HG03025 (cell line): ENCODE results near the gene CLPTM1.
"Not testable (repeated sequence)": the region's sequence is repeated elsewhere in the genome, so short reads cannot be mapped to it uniquely, and the experiment has no call there.

Experiments used
- ATAC-seq: cut with Tn5 transposase; IDR thresholded peaks from one replicate; pipeline ENCODE4 v1.9.1; 2021; ENCODE audit warnings: mild to moderate bottlenecking, moderate library complexity; ENCODE audit not compliant: unreplicated experiment, low FRiP score

Gene CLPTM1, protein sequence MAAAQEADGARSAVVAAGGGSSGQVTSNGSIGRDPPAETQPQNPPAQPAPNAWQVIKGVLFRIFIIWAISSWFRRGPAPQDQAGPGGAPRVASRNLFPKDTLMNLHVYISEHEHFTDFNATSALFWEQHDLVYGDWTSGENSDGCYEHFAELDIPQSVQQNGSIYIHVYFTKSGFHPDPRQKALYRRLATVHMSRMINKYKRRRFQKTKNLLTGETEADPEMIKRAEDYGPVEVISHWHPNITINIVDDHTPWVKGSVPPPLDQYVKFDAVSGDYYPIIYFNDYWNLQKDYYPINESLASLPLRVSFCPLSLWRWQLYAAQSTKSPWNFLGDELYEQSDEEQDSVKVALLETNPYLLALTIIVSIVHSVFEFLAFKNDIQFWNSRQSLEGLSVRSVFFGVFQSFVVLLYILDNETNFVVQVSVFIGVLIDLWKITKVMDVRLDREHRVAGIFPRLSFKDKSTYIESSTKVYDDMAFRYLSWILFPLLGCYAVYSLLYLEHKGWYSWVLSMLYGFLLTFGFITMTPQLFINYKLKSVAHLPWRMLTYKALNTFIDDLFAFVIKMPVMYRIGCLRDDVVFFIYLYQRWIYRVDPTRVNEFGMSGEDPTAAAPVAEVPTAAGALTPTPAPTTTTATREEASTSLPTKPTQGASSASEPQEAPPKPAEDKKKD

DNA sequence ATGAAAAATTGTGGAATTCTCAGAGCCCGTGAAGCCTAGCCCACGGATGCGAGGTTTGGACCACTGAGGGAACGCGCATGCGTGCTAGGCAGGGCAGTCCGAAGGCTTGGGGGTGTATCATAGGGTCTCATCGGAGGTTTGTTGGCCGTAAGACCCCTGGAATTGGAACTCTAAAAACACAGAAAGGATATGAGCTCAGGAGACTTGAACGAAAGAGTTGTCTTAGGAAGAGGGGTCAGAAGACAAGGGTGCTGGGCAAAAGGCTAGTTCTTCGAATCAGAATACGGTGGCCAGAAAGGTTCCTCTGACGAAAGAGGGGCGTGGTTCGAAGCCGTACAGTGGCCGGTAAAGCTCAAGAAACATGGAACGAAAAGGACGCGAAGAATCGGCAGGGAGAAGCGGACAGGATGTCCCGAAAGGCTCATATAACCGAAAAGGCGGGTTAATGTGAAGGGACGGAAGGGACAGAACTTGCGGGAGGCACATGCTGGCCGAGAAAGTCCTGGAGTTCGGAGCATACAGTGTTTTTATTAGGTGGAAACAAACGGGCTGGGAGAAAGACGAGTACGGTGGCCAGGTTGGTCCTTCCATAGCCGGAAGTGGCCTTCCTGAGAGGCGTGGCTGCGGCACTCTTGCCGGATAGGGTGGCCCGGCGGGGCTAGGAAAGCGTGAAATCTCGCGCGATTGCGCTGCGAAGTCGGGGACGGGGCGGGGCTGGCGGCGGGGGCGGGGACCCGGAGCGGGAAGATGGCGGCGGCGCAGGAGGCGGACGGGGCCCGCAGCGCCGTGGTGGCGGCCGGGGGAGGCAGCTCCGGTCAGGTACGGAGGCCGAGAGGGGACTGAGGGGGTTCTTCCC is at the start of gene CLPTM1:
Gene CLPTM1, plus strand, starts transcription at position 732 of the 856 bp plus-strand sequence. Its CDS starts 16 bp downstream, at position 748.
- ATAC-seq: peak; percentile 68

DNA sequence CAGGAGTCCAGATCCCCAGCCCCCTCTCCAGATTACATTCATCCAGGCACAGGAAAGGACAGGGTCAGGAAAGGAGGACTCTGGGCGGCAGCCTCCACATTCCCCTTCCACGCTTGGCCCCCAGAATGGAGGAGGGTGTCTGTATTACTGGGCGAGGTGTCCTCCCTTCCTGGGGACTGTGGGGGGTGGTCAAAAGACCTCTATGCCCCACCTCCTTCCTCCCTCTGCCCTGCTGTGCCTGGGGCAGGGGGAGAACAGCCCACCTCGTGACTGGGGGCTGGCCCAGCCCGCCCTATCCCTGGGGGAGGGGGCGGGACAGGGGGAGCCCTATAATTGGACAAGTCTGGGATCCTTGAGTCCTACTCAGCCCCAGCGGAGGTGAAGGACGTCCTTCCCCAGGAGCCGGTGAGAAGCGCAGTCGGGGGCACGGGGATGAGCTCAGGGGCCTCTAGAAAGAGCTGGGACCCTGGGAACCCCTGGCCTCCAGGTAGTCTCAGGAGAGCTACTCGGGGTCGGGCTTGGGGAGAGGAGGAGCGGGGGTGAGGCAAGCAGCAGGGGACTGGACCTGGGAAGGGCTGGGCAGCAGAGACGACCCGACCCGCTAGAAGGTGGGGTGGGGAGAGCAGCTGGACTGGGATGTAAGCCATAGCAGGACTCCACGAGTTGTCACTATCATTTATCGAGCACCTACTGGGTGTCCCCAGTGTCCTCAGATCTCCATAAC is 49.6 kb upstream of the CLPTM1 start, which contains the start of gene APOE:
Gene APOE, plus strand, starts transcription at position 360 of the 724 bp plus-strand sequence. CDS start 829 bp downstream, outside the sequence.
- no peak for ATAC-seq

DNA sequence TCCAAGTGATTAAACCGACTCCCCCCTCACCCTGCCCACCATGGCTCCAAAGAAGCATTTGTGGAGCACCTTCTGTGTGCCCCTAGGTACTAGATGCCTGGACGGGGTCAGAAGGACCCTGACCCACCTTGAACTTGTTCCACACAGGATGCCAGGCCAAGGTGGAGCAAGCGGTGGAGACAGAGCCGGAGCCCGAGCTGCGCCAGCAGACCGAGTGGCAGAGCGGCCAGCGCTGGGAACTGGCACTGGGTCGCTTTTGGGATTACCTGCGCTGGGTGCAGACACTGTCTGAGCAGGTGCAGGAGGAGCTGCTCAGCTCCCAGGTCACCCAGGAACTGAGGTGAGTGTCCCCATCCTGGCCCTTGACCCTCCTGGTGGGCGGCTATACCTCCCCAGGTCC is 47.6 kb upstream of the CLPTM1 start:
- no peak for ATAC-seq

DNA sequence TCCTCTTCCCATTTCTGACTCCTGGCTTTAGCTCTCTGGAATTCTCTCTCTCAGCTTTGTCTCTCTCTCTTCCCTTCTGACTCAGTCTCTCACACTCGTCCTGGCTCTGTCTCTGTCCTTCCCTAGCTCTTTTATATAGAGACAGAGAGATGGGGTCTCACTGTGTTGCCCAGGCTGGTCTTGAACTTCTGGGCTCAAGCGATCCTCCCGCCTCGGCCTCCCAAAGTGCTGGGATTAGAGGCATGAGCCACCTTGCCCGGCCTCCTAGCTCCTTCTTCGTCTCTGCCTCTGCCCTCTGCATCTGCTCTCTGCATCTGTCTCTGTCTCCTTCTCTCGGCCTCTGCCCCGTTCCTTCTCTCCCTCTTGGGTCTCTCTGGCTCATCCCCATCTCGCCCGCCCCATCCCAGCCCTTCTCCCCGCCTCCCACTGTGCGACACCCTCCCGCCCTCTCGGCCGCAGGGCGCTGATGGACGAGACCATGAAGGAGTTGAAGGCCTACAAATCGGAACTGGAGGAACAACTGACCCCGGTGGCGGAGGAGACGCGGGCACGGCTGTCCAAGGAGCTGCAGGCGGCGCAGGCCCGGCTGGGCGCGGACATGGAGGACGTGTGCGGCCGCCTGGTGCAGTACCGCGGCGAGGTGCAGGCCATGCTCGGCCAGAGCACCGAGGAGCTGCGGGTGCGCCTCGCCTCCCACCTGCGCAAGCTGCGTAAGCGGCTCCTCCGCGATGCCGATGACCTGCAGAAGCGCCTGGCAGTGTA is 46.9 kb upstream of the CLPTM1 start:
- no peak for ATAC-seq

DNA sequence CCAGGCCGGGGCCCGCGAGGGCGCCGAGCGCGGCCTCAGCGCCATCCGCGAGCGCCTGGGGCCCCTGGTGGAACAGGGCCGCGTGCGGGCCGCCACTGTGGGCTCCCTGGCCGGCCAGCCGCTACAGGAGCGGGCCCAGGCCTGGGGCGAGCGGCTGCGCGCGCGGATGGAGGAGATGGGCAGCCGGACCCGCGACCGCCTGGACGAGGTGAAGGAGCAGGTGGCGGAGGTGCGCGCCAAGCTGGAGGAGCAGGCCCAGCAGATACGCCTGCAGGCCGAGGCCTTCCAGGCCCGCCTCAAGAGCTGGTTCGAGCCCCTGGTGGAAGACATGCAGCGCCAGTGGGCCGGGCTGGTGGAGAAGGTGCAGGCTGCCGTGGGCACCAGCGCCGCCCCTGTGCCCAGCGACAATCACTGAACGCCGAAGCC is 46.3 kb upstream of the CLPTM1 start:
- ATAC-seq: no peak

DNA sequence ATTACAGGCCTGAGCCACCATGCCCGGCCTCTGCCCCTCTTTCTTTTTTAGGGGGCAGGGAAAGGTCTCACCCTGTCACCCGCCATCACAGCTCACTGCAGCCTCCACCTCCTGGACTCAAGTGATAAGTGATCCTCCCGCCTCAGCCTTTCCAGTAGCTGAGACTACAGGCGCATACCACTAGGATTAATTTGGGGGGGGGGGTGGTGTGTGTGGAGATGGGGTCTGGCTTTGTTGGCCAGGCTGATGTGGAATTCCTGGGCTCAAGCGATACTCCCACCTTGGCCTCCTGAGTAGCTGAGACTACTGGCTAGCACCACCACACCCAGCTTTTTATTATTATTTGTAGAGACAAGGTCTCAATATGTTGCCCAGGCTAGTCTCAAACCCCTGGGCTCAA is 45.4 kb upstream of the CLPTM1 start:
- ATAC-seq: no peak

DNA sequence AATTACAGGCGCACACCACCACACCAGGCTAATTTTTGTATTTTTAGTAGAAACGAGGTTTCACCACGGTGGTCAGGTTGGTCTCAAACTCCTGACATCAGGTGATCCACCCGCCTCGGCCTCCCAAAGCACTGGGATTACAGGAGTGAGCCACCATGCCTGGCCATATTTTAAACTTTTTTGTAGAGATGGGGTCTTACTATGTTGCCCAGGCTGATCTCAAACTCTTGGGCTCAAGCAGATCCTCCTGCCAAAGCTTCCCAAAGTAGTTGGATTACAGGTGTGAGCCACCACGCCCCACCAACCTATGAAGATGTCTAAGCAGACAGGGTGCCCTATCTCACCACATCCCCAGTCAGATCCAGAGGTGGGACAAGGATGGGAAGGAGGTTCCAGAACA is 43.3 kb upstream of the CLPTM1 start:
- not testable (repeated sequence) for ATAC-seq

DNA sequence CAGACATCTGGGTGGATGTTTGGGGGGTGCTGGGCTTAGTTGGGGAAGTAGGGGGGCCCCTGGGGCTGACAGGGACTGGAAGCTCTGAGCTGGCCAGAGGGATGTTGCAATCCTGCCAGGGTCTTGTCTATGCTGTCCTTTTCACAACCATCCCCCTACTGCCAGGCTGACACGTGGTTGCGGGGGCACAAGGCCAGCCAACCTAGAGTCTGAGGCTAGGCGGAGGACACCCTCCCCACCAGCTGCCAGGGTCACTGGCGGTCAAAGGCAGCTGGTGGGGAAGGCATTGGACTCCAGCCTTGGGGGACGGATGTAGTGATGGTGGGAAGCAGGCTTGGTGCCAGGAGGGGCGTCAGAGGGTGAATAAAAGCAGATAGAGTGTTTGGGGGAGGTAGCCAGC is 42.3 kb upstream of the CLPTM1 start:
- no peak for ATAC-seq

DNA sequence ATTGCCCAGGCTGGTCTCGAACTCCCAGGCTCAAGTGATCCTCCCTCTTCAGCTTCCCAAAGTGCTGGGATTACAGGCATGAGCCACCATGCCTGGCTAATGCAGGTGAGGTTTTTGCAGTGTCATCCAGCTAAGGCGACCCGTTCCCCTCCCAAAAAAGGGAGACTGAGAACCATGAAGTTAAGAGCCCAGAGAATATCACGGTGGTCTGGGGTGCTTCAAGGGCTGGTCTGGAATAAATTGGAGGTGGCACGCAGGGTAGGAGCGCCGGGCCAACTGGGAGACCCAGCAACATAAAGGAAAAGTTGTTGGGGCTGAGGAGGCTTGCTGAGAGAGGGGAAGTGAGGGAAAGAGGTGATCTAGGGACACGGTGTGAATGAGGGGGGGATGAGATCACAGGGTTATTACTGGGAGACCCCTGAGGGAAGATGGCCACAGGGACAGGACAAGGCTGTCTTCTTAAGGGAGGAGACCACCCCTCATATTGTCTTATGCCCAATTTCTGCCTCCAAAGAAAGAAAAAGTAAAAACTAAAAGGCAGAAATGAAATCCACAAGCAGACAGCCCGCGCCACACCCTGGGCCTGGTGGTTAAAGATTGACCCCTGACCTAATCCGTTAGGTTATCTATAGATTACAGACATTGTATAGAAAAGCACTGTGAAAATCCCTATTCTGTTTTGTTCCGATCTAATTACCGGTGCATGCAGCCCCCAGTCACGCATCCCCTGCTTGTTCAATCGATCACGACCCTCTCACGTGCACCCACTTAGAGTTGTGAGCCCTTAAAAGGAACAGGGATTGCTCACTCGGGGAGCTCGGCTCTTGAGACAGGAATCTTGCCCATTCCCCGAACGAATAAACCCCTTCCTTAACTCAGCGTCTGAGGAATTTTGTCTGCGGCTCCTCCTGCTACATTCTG is 41.4 kb upstream of the CLPTM1 start:
- not testable (repeated sequence) for ATAC-seq

DNA sequence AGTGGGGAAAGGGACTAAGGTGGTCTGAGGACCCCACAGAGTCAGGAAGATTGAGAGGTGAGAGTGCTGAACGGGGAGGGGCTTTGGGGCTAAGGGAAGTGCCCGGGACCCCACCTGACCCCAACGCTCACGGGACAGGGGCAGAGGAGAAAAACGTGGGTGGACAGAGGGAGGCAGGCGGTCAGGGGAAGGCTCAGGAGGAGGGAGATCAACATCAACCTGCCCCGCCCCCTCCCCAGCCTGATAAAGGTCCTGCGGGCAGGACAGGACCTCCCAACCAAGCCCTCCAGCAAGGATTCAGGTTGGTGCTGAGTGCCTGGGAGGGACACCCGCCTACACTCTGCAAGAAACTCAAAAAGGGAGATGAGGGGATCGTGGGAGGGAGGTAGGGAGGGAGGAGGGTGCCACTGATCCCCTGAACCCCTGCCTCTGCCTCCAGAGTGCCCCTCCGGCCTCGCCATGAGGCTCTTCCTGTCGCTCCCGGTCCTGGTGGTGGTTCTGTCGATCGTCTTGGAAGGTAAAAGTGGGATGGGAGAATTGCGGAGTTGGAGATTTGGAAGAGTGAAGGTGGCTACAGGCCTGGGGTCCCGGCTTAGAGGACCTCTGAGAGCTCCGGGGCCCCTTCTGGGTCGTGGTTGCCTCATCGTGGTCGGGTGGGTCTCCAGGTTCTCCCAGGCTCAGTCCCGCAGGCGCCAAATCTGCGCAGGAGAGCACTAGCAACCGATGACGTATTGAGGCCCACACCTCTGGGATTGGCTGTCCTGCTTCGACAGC is 40.6 kb upstream of the CLPTM1 start, which contains the start of gene APOC1:
Gene APOC1, plus strand, starts transcription at position 176 of the 774 bp plus-strand sequence. Its CDS starts 284 bp downstream, at position 460.
- peak; percentile 89 for ATAC-seq

DNA sequence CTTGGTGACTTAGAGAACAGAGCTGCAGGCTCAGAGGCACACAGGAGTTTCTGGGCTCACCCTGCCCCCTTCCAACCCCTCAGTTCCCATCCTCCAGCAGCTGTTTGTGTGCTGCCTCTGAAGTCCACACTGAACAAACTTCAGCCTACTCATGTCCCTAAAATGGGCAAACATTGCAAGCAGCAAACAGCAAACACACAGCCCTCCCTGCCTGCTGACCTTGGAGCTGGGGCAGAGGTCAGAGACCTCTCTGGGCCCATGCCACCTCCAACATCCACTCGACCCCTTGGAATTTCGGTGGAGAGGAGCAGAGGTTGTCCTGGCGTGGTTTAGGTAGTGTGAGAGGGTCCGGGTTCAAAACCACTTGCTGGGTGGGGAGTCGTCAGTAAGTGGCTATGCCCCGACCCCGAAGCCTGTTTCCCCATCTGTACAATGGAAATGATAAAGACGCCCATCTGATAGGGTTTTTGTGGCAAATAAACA is 30.9 kb upstream of the CLPTM1 start:
- ATAC-seq: no peak

DNA sequence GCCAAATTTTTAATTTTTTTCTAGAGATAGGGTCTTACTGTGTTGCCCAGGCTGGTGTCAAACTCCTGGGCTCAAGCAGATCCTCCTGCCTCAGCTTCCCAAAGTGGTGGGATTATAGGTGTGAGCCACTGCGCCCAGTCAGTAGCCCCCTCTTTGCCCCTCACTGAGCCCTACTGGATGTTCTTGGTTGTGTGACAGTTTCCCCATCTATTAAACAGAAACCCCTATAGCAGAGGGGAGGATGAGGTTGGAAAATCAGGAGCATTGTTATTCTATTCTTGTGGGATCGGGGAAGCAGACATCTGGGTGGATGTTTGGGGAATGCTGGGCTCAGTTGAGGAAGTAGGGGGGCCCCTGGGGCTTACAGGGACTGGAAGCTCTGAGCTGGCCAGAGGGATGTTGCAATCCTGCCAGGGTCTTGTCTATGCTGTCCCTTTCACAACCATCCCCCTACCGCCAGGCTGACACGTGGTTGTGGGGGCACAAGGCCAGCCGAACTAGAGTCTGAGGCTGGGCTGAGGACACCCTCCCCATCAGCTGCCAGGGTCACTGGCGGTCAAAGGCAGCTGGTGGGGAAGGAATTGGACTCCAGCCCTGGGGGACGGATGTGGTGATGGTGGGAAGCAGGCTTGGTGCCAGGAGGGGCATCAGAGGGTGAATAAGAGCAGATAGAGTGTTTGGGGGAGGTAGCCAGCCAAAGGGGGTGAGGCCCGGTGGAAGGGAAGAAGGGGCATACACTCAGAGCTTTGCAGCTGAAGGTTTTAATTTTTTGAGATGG is 29.9 kb upstream of the CLPTM1 start:
- ATAC-seq: no peak

DNA sequence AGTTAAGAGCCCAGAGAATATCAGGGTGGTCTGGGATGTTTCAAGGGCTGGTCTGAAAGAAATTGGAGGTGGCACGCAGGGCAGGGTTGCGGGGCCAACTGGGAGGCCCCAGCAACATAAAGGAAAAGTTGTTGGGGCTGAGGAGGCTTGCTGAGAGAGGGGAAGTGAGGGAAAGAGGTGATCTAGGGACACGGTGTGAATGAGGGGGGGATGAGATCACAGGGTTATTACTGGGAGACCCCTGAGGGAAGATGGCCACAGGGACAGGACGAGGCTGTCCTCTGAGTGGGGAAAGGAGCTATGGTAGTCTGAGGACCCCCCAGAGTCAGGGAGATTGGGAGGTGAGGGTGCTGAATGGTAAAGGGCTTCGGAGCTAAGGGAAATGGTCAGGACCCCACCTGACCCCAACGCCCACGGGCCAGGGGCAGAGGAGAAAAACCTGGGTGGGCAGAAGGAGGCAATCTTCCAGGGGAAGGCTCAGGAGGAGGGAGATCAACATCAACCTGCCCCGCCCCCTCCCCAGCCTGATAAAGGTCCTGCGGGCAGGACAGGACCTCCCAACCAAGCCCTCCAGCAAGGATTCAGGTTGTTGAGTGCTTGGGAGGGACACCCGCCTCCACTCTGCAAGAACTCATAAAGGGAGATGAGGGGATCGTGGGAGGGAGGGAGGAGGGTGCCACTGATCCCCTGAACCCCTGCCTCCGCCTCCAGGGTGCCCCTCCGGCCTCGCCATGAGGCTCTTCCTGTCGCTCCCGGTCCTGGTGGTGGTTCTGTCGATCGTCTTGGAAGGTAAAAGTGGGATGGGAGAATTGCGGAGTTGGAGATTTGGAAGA is 28.7 kb upstream of the CLPTM1 start:
- not testable (repeated sequence) for ATAC-seq

DNA sequence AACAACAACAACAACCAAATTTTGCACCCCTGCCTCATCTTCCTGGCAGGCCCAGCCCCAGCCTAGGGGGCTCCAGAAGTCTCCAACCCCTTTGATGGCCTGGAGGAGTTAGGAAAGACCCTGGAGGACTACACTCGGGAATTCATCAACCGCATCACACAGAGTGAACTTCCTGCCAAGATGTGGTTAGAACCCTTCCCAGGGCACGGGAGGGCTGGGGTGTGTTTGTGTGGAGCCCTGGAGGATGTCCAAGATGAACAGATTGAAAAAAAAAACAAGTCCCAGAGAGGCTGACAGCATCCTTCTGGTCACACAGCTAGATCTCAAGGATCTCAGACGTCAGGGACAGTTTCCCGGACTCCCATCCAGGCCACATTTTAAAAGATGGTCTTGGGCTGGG is 27.4 kb upstream of the CLPTM1 start:
- no peak for ATAC-seq

DNA sequence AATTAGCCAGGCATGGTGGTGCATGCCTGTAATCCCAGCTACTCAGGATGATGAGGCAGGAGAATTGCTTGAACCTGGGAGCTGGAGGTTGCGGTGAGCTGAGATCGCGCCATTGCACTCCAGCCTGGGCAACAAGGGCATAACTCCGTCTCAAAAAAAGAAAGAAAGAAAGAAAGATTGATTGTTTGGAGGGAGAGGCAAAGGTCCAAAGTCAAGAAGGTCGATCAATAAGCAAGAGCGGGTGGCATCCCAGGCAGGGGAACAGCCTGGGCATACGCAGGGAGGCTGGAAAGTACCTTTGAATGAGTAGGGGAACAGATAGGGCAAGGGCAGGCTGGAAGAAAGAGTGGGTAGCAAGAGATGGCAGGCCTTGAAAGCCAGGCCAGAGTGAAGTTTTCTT is 25.1 kb upstream of the CLPTM1 start:
- ATAC-seq: no peak

DNA sequence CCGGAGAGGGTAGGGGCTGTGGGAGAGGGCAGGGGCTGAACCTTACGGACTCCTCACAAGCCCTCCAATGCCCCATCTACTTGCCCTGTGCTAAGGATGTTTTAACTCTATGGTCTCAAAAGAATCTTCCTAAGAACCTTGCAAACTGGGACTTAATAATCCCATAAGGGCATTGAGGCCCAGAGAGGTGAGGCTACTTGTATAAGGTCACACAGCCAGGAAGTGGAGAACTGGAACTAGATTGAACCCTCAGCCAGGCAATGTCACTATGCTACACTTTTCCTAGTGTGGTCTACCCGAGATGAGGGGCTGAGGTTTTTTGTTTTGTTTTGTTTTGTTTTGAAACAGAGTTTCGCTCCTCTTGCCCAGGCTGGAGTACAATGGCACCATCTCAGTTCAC is 23.6 kb upstream of the CLPTM1 start:
- no peak for ATAC-seq
